GM12864 (cell line): Measurements from ENCODE around the gene PLPP6.

ENCODE experiments used
- DNase-seq: peaks from one replicate; pipeline ENCODE4 v3.0.0-alpha.2; 2011; ENCODE audit warnings: low read depth
- H3K4me3 ChIP-seq: 2 replicates; pipeline ENCODE4 v1.5.1; 2011; ENCODE audit warnings: mild to moderate bottlenecking, low read depth, low read length, control low read depth
- TF ChIP-seq, protein P1 (sequence below): IDR thresholded peaks from 2 replicates; pipeline ENCODE4 v1.5.1; 2011; ENCODE audit warnings: low read depth, mild to moderate bottlenecking, moderate library complexity, low read length, control low read depth, inconsistent platforms; ENCODE audit errors: missing control alignments

The PLPP6 gene

GRCh38 chr9:4662108-4662988 is at the start of gene PLPP6:
PLPP6 (plus strand) TSS chr9:4662294; CDS start chr9:4662376, 82 bp downstream.
- peak within 1 kb of the TSS; percentile 82 for H3K4me3 ChIP-seq
- peak; percentile 58 for DNase-seq
- TF ChIP-seq, protein P1, sequence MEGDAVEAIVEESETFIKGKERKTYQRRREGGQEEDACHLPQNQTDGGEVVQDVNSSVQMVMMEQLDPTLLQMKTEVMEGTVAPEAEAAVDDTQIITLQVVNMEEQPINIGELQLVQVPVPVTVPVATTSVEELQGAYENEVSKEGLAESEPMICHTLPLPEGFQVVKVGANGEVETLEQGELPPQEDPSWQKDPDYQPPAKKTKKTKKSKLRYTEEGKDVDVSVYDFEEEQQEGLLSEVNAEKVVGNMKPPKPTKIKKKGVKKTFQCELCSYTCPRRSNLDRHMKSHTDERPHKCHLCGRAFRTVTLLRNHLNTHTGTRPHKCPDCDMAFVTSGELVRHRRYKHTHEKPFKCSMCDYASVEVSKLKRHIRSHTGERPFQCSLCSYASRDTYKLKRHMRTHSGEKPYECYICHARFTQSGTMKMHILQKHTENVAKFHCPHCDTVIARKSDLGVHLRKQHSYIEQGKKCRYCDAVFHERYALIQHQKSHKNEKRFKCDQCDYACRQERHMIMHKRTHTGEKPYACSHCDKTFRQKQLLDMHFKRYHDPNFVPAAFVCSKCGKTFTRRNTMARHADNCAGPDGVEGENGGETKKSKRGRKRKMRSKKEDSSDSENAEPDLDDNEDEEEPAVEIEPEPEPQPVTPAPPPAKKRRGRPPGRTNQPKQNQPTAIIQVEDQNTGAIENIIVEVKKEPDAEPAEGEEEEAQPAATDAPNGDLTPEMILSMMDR = peak; percentile 55

DNA sequence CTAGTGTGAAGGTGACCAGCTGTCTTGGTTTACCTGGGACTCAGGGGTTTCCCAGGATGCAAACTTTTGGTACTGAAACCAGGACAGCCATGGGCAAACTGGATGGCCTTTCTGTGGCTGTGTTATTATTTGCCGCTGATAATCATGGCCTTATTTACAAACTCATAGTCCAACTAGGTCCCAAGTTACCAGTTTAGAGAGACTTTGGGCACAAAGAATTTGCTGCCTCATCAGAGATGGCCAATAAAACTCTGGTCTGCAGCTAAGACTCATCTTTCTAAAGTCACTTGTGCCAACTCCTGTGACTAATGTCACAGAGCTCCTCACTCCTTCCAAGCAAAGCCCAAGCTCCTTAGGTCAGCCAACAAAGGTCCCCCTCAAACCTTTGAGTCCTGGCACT is 47.5 kb upstream of the PLPP6 start:
- DNase-seq = no peak
- TF ChIP-seq, protein P1 = no peak
- H3K4me3 ChIP-seq = no peak overlapping the region

DNA sequence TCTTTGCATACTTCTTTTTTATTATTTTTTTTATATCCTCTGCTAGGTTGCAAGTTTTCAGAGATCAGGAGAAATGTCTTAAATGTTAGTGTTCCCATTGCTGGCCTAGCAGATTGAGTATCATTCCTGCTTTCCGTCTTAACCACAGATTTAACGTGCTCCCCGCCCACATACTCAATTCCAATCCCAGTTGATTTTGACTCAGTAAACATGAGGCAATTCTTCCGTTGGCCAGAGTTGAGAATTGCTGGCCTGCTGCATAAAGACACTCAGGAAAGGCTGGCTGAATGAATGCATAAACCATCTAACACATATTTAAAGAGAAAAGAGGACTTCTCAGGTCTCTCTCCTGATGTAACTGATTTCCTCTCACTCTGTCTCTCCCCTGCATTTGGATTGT is 46.8 kb upstream of the PLPP6 start:
- TF ChIP-seq, protein P1 = no peak
- H3K4me3 ChIP-seq = no peak overlapping the region
- DNase-seq = no peak

DNA sequence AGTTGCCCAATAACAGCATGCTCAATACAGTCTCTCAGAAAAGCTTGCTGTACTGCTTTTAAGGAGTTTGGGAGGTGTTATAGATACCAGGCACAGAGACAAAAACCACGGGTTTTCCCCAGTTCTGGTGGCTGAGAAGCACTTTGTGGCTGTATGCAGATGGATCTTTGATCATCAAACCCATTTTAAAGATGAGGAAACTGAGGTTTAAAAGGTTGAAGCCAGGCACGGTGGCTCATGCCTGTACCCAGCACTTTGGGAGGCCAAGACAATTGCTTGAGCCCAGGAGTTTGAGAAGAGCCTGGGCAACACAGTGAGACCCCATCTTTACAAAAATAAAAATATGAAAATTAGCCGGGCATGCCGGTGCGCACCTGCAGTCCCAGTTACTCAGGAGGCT is 46.3 kb upstream of the PLPP6 start:
- H3K4me3 ChIP-seq = no peak overlapping the region
- no peak for DNase-seq
- TF ChIP-seq, protein P1 = no peak

DNA sequence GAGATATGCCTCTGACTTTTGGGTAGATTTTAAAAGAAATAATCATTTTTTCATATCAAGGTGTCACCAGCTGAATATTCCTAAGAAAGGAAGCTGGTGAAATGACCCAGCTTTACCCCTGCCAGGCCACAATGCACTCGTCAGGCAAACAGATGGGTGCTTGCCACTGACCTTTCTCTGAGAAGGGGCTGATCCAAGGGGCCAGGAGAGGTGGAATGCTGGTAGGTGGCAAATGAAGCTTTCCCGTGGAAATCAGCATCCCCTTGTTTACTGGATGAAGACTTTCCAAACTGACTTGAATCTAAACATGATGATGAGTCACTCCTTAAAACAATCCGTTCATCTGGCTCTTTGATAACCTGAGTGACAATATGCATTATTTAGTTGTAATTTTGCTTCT is 44.3 kb upstream of the PLPP6 start:
- no peak for DNase-seq
- no peak overlapping the region for H3K4me3 ChIP-seq
- TF ChIP-seq, protein P1 = no peak

- H3K4me3 ChIP-seq = no peak overlapping the region
- no peak for DNase-seq
- TF ChIP-seq, protein P1 = no peak
Measured at GRCh38 chr9:4618700-4619099, 43.4 kb upstream of the PLPP6 start.
